A172 (cell line): Measurements from ENCODE around the gene MAP3K20. TPM values are rescaled to one million over a fixed set of nuclear protein-coding genes. Genes with fewer than 3 reads are reported as not detected.
"Not testable (repeated sequence)": the region's sequence is repeated elsewhere in the genome, so short reads cannot be mapped to it uniquely, and the experiment has no call there.

Experiments used
- DNase-seq: peaks from one replicate; pipeline ENCODE4 v3.0.0-alpha.2; 2015; ENCODE audit warnings: low spot score
- total RNA-seq: library from RNA; depleted of rRNA; stranded (reverse); fragments of >200 nt; shearing (Covaris generic); gene quantifications from 2 replicates; pipeline ENCODE4 v1.2.3, GENCODE V29; 2014

The MAP3K20 gene
- total RNA-seq, 1 experiment from 2014 or later = 51.4 TPM

DNA sequence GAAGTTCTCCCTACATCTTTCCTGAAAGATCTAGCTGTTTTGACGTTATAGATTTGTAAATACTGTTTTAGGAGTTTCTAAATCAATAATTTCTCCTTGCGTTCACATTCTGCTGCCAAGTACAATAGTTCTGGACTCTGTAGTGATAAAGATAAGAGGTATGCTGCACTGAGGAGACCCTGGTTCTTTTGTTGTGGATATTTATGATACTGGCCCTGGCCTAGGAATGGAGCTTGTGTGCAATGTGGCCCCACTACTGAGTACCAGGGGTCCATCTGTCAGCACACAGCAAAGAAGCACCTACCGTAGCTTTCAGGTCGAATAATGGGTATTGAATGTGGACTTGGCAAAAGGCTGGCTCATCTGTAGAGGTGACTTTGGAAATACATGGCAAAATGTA lies 85.0 kb downstream of the MAP3K20 start:
- no peak for DNase-seq

- DNase-seq = no peak
Measured at GRCh38 chr2:173161040-173161439, 85.4 kb downstream of the MAP3K20 start.

GRCh38 chr2:173161507-173161906 lies 85.9 kb downstream of the MAP3K20 start:
- DNase-seq = no peak

DNA sequence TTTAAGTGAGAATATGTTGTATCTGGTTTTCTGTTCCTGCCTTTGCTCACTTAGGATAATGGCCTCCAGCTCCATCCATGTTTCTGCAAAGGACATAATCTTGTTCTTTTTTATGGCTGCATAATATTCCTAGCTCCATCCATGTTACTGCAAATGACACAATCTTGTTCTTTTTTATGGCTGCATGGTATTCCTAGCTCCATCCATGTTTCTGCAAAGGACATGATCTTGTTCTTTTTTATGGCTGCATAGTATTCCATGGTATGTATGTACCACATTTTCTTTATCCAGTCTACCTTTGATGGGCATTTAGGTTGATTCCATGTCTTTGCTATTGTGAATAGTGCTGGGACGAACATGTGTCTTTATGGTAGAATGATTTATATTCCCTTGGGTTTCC lies 87.7 kb downstream of the MAP3K20 start:
- DNase-seq = not testable (repeated sequence)

GRCh38 chr2:173164396-173164795 lies 88.8 kb downstream of the MAP3K20 start:
- no peak for DNase-seq

DNA sequence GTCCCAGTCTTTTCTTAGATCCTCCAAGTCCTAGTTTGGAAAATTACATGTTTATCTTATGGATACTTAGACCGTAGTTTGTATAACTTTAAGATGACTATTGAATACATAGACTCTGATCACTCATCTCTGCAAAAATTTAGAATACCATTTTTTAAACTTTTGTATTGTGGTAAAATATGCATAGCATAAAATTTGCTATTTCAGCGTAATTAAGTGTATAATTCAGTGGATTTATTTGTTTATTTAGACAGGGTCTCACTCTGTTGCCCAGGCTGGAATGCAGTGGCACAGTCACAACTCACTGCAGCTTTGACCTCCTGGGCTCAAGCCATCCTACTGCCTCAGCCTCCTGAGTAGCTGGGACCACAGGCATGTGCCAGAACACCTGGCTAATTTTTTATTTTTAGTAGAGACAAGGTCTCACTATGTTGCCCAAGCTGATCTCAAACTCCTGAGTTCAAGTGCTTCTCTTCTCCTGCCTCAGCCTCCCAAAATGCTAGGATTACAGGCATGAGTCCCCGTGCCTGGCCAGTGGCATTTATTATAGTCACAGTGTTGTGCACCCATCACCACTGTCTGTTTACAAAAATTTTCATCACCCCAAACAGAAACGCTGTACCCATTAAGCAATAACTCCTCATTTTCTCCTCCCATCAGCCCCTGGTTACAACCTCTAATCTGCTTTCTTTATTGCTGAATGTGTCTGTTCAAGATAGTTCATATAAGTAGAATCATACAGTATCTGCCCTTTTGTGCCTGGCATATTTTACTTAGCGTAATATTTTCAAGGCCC lies 90.0 kb downstream of the MAP3K20 start:
- DNase-seq = no peak

DNA sequence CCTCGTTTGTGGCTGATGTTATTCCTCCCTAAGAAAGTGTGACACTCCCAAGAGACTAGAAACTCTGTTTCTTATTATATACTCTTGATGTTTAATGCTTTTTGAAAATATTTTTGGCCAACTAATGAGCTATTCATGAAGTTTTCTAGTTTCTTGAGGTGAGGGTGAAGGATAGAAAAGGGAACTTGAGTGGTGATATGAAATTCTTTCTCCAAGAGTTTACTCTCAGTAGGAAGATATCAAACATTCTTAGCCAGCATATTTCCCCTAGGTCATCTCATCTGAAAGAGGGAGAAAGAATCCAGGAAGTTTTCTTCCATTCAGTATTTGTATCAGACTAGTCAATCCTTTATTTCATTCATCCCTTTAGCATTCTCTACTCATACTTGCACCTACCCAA lies 95.7 kb downstream of the MAP3K20 start:
- DNase-seq = no peak

DNA sequence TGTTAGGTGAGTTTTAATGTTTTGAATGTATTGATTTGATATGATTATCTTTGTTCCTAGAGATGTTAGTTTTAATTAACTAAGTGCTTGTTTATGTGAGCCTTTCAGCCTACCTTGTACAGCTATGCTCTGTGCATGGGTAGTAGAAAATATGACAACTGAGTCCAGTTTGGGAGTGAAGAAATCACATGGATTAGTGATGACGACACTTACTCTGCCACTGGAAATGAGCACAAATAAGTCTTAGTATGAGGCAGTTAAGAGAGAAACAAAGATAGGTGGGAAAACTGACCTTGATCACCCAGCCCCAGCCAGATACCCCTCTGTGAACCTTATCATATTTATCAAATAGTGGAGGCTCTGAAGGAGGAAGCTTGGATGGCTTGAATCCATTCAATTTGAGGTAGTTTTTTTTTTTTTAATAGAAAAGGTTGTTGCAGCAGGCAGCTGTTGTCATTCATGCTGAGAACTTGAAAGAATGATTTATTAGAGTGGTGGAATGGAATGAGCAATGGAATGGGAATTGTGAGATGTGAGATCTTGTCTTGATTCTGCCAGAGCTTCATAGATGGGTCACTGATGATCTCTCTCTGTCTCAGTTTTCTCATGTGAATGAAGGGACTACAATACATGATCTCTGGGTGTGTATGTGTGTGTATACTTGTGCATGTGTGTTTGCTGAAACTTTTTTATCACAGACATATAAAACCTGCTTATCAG lies 96.4 kb downstream of the MAP3K20 start:
- DNase-seq = no peak

- DNase-seq = not testable (repeated sequence)
Measured at GRCh38 chr2:173174339-173174738, 98.7 kb downstream of the MAP3K20 start.

DNA sequence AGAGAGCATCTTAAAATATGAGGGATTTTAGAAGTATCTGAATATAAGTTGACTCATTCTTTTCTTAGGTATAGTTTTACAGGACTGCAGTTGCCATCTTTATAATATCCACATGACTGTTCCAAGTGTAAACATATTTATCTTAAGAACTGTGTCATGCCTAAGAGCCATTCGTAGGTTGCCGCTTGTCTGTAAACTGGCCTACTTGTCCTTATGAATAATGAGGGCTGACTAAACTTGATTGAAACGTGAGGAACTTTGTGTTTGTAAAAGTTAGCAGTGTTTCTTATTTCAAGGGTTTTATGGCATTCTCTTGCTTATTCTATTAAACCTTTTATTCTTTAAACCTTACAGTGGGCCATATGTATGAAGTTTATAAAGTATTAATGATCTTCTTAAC lies 99.6 kb downstream of the MAP3K20 start:
- DNase-seq = peak; percentile 35

GRCh38 chr2:173181982-173182381 lies 106.3 kb downstream of the MAP3K20 start:
- no peak for DNase-seq

DNA sequence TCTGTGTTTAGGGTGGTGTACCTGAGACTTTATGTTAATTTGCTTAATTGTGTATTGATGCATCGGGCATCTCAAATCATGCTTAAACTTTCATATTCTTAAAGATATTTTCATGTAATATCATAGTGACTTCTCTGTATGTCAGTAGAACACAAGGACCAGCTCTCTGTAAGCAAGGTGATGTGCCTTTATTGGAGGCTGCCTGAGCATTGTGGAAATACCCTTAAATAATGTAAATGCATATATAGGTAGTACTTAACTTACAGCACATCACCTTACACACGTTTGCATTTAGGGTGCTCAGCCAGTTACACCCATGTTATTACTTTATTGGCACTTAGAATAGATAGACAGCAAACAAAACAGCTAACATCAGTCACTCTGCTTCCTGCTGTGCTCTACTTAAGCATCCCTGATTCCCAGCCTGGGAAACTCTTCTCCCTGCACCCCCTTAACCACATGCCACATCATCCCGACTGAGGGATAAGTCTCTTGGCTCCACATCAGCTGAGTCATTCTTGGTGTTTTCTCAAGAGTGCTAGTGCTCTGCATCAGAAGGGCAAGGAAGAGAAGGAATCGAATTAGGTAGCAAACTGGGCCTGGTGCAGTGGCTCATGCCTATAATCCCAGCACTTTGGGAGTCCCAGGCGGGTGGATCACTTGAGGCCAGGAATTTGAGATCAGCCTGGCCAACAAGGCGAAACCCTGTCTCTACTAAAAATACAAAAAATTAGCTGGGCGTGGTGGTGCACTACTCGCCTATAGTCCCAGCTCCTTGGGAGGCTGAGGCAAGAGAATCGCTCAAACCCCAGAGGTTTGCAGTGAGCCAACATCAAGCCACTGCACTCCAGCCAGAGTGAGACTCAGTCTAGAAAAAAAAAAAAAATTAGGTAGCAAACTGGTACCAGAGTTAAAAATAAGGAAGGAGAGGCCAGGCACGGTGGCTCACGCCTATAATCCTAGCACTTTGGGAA lies 108.7 kb downstream of the MAP3K20 start:
- DNase-seq = peak; percentile 100

DNA sequence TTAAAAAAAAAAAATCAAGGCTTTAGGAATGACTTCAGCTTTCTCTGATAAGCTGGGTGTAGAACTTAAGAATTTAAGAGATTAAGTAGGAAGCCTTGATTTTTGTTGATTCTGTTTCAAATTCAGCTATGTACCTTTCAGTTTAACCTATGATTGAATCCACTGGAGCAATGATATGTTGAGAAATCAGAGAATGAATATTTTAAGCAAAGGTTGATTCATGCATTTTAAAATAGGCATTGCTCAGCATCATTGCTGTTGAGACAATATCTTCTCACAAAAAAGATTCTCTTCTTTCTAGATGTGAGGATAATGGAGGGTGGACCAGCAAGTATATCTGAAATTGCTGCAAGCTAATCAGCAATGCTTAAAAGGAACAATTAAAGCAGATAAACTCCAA lies 109.8 kb downstream of the MAP3K20 start:
- no peak for DNase-seq

DNA sequence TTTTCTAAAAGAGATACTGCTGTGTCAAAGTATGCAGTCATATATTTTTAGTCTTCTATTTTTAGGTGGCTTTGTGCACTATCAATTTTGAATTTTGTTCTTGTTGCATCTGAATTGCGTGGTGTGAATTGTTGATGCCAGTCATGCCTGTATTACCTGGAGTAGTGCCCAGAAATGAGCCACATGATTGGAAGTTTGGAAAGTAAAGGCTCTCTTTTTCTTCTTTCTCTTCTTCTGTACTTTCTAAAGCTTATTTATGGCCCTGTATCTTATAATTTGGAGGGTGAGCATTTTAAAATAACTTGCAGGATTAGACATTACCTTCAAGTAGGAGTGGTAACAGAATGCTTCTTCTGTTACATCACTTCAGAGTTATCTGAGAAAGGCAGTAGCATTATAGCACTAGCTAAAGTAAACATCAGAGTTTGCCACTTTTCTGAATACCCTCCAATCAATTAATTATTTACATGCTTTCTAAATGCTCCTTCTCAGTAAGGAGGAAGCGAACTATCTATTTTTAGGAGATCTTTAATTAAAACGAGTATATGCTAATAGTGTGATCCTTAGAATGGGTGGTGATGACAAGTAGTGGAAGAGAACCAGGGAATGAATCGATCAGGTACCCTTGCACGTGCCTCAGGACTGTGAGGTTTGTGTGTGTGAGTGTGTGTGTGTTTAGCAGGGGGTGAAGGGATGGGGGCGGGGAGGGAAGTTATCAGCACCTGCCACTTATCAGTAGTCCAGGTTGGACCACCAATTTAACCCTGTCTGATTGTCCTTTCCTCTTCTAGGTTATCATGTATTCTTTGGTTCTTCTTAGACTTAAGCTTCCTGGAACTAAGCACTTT lies 112.5 kb downstream of the MAP3K20 start:
- peak; percentile 16 for DNase-seq

DNA sequence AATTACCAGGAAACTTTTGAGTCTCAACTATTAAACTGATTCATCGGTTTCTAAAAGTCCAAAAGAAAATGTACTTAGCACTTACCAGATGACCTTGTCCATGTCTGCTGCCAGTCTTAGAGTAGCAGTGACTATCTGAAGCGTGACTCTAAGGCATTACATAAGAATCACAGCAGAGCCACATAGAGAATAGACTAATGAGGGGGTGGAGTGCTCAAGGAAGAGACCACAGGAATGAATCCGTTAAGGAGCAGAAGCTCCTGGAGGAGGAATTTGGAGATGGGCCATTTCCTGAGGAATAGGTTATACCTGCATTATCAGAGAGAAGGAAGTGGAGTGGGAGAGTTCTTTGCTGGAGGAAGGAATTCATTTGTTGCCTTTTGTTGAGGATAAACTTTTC lies 116.0 kb downstream of the MAP3K20 start:
- peak; percentile 83 for DNase-seq

DNA sequence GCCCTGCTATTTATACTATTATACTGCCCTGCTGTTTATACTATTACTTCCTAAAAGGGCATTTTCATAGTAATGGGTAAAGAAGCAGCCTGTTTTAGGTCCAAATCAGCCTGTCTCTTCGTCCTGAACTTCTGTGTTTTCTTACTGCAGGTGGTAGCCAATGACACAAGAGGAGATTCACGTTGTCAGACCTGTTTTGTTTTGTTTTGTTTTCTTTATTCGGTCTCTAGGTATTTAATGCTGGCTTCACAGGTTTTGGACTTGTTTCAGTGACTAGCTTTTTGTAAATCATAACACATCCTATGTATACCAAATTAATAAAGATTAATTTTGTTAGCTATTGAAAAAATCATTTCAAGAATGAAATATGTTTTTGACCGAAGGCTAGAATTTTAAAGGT lies 116.4 kb downstream of the MAP3K20 start:
- no peak for DNase-seq

- no peak for DNase-seq
Measured at GRCh38 chr2:173193925-173194324, 118.3 kb downstream of the MAP3K20 start.

DNA sequence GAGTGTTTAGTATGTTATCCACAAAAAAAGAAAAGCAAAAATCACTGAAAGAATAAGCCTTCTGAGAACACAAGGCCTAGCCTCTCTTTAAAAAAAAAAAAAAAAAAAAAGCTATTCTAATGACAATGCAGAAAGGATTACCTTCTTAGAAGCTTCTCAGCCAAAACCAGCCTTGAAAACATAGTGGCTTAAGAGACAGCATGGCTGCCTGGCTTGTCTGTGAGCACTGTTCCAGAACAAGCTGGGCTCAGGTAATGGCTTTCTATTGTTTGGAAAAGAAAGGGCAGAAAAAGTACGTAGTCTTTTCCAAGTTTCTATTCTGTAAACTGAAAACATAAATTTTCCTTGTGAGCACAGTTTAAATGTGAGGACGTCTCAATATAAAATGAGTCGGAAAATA lies 119.5 kb downstream of the MAP3K20 start:
- no peak for DNase-seq

DNA sequence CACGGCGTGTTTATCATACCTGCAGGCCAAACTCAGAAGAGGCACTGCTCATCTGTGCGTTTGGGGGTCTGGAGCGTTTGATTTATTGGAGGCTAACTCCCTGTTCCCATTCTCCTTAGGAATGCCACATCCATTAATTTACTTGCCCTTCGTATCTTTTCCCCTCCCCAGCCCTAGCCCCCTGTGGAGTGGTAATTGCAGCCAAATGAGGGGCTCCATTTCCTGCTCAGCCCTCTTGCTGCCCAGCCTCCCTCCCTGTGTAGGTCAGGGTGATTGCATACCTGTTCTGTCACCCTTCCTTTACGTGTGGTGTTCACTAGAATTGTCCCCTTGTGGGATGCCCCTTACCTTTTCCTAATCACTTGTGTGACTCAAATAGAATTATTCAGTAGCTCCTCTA lies 120.4 kb downstream of the MAP3K20 start:
- no peak for DNase-seq

GRCh38 chr2:173196638-173197037 lies 121.0 kb downstream of the MAP3K20 start:
- no peak for DNase-seq

- DNase-seq = no peak
Measured at GRCh38 chr2:173198327-173198726, 122.7 kb downstream of the MAP3K20 start.
